Measurements from ENCODE around the gene TAF1D. TPM values are rescaled to one million over a fixed set of nuclear protein-coding genes. Genes with fewer than 3 reads are reported as not detected.

Gene TAF1D
- total RNA-seq, 2 experiments from 2014 or later: 183 to 184 TPM

DNA sequence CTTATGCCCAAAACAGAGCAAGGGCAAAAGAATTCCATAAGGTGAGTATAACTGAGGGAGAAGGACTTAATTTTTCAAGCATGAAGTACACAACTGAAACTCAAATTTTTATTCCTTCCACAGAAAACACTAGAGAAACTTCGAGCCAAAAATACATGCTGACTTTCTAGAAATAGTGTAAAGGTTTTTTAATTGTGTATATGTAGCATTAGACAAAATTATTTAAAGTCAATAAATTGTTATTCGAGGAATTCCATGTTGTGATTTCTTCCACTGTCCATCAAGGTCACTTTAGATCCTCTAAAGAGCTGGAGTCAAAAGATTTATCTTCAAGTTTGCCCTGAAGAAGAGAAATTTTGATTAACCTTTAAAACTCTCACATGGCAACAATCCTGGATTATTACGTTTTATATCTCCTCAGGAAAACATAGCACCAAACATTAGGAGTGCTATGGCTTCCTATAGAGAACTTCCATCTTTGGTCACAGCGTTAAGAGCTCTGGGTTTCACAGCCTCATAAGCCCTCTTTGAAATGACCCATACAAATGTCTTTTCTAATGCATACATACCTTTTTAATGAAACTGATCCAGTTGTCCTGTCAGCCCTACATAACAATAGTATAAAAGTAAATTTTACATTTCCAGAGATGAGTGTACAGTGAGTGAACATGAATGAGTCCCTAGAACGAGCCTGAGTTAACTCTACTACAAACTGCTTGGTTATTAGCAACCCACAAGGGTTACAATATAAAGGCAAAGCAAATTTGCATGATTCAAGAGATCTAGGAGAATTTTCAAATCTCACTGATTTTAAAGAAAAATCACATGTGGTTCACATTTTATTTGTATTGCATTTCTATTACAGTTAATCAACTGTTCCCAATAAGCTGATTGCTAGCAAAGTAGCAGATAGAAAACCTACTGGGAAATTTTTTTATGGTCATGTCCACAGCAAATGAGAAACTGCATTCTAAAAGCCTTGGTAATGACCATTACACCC lies 10.9 kb downstream of the TAF1D start:
- H3K4me1 Mint-ChIP-seq: peaks cover 46% of the 10 kb centered on the region
- no peaks in the 10 kb centered on the region for H3K9me3 Mint-ChIP-seq
- H3K27ac Mint-ChIP-seq: peak overlapping the region; percentile 34
- H3K36me3 Mint-ChIP-seq (ENCODE audit: low read depth): peaks cover 82% of the 10 kb centered on the region
- no peaks in the 10 kb centered on the region for H3K27me3 Mint-ChIP-seq
- no peak overlapping the region for H3K4me3 Mint-ChIP-seq
- DNase-seq: no peak
- CTCF ChIA-PET: no interaction called here
- POLR2A ChIA-PET: interaction anchor here (1.6 to 5.3 kb wide), 2 partner anchors 10 to 54 kb away, joined by 5 to 74 read pairs; partner anchors contain the start of genes C11orf54, MED17 and TAF1D

DNA sequence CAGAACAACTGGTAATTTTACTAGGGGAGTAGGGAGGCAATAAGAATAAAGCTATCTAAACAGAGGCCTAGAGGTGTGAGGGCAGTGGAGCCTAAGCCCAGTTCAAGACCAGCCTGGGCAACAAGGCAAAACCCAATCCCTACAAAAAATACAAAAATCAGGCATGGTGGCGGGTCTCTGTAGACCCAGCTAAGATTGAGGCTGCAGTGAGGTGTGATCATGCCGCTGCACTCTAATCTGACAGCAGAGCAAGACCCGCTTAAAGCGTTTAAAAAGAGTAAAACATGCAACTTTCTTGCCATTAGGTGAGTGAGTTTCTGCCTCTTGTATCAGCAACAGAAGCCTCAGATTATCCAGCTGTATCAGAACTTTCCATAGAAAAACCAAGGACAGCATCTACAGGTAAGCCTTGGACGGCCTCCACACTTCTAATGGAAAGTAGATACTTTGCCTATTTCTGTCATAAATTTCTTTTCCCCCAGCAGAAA lies 12.1 kb downstream of the TAF1D start:
- Mint-ChIP-seq H3K27me3 (no peaks in the 10 kb centered on the region), H3K36me3 (ENCODE audit: low read depth) (peaks cover 75% of the 10 kb centered on the region), H3K4me3 (no peak overlapping the region), H3K4me1 (peaks cover 34% of the 10 kb centered on the region), H3K9me3 (no peaks in the 10 kb centered on the region), H3K27ac (peak overlapping the region; percentile 21)
- no peak for DNase-seq
- ChIA-PET POLR2A (interaction anchor here (1.0 to 5.3 kb wide), 3 partner anchors 11 to 72 kb away, joined by 3 to 74 read pairs (median 5); partner anchors contain the start of genes C11orf54, MED17 and TAF1D), CTCF (no interaction called here)

GRCh38 chr11:93728792-93729128 lies 12.5 kb downstream of the TAF1D start:
- Mint-ChIP-seq H3K27me3 (no peaks in the 10 kb centered on the region), H3K36me3 (ENCODE audit: low read depth) (peaks cover 73% of the 10 kb centered on the region), H3K4me3 (no peak overlapping the region), H3K9me3 (no peaks in the 10 kb centered on the region), H3K27ac (peak overlapping the region; percentile 21), H3K4me1 (peaks cover 30% of the 10 kb centered on the region)
- ChIA-PET POLR2A (interaction anchor here (1.0 to 5.3 kb wide), 3 partner anchors 12 to 72 kb away, joined by 3 to 74 read pairs (median 5); partner anchors contain the start of genes C11orf54, MED17 and TAF1D), CTCF (no interaction called here)
- no peak for DNase-seq

DNA sequence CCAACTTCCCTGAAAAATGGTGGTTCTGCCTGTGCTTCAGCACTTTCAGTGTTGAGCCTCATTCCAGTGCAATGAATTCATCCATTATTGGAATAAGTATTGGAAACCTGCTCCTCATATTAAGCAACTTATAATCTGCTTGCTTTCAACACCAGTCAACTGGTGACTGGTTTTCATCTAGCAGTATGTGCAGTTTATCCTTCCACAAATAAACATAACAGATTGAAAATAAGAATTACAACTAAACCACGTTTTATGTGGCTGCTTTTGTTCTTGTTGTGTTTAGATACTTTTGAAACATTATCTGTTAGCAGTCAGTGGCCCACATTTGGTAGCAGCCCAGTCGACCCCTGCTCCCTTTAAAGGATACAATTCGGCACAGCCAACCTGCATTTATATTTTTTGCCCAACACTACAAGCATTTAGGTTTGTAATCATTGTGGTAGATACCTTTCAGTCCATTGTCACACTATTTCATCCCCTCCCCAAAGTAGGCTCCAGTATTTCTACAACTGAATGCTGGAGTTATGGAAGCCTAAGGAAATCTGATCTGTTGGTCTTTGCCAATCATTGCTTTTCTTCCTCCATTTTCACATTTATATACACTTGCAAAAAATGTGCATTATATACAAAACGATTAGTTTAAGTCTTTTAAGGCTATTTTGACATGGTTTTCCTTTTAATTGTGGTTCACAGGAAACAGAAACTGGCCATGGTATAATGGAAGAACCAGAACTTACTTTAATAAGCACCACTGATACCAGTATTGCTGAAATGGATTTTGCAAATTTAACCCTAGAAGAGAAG lies 13.1 kb downstream of the TAF1D start:
- no peaks in the 10 kb centered on the region for H3K27me3 Mint-ChIP-seq
- H3K36me3 Mint-ChIP-seq (ENCODE audit: low read depth): peaks cover 70% of the 10 kb centered on the region
- no peak for DNase-seq
- H3K27ac Mint-ChIP-seq: no peak overlapping the region
- POLR2A ChIA-PET: interaction anchor here (1.0 to 5.3 kb wide), 6 partner anchors 8 to 73 kb away, joined by 3 to 74 read pairs (median 6); partner anchors contain the start of genes C11orf54, MED17 and TAF1D
- H3K4me1 Mint-ChIP-seq: peaks cover 25% of the 10 kb centered on the region
- CTCF ChIA-PET: interaction anchor here (3.6 kb wide), 1 partner anchor 12 kb away, joined by 13 read pairs; the partner anchor contains the start of genes C11orf54 and TAF1D
- H3K4me3 Mint-ChIP-seq: no peak overlapping the region
- H3K9me3 Mint-ChIP-seq: no peaks in the 10 kb centered on the region

- no peaks in the 10 kb centered on the region for H3K9me3 Mint-ChIP-seq
- peaks cover 67% of the 10 kb centered on the region for H3K36me3 Mint-ChIP-seq (ENCODE audit: low read depth)
- no peak overlapping the region for H3K27ac Mint-ChIP-seq
- no peaks in the 10 kb centered on the region for H3K27me3 Mint-ChIP-seq
- peaks cover 16% of the 10 kb centered on the region for H3K4me1 Mint-ChIP-seq
- ChIA-PET CTCF (interaction anchor here (0.6 to 1.6 kb wide), 2 partner anchors 17 to 32 kb away, joined by 3 to 5 read pairs; partner anchors contain the start of genes C11orf54 and TAF1D), POLR2A (interaction anchor here (0.7 to 1.4 kb wide), 2 partner anchors 16 to 17 kb away, joined by 3 to 5 read pairs; partner anchors contain the start of genes C11orf54 and TAF1D)
- no peak overlapping the region for H3K4me3 Mint-ChIP-seq
- DNase-seq: no peak
Observed at GRCh38 chr11:93724089-93724488, 17.2 kb downstream of the TAF1D start.

DNA sequence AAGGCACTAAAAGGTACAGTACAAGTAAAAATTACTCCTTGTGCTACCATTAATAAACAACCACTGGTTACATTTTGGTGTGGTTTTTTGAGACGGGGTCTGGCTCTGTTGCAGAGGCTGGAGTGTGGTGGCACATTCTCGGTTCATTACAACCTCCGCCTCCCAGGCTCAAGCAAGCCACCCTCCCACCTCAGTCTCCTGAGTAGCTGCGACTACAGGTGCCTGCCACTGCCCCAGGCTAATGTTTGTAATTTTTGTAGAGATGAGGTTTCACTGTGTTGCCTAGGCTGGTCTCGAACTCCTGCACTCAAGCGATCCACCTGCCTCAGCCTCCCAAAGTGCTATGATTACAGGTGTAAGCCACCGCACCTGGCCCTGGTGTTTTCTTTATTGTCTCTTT lies 20.8 kb downstream of the TAF1D start:
- no peaks in the 10 kb centered on the region for H3K27me3 Mint-ChIP-seq
- H3K9me3 Mint-ChIP-seq: no peaks in the 10 kb centered on the region
- no peak overlapping the region for H3K4me3 Mint-ChIP-seq
- ChIA-PET CTCF (no interaction called here), POLR2A (interaction anchor here (2.3 kb wide), 1 partner anchor 20 kb away, joined by 9 read pairs; the partner anchor contains the start of genes C11orf54 and TAF1D)
- H3K36me3 Mint-ChIP-seq (ENCODE audit: low read depth): peaks cover 70% of the 10 kb centered on the region
- no peak for DNase-seq
- H3K27ac Mint-ChIP-seq: no peak overlapping the region
- peaks cover 29% of the 10 kb centered on the region for H3K4me1 Mint-ChIP-seq

GRCh38 chr11:93719310-93719709 lies 22.0 kb downstream of the TAF1D start:
- H3K27me3 Mint-ChIP-seq: no peaks in the 10 kb centered on the region
- no peaks in the 10 kb centered on the region for H3K9me3 Mint-ChIP-seq
- DNase-seq: no peak
- H3K36me3 Mint-ChIP-seq (ENCODE audit: low read depth): peaks cover 77% of the 10 kb centered on the region
- H3K27ac Mint-ChIP-seq: no peak overlapping the region
- ChIA-PET CTCF (interaction anchor here (1.1 kb wide), 1 partner anchor 65 kb away, joined by 3 read pairs; the partner anchor contains the start of gene MED17), POLR2A (interaction anchor here (0.9 to 5.0 kb wide), 3 partner anchors 19 to 65 kb away, joined by 3 to 29 read pairs (median 3); partner anchors contain the start of genes C11orf54, MED17 and TAF1D)
- H3K4me3 Mint-ChIP-seq: no peak overlapping the region
- H3K4me1 Mint-ChIP-seq: peaks cover 31% of the 10 kb centered on the region

GRCh38 chr11:93718057-93718563 lies 23.2 kb downstream of the TAF1D start:
- CTCF ChIA-PET: interaction anchor here (1.1 kb wide), 1 partner anchor 66 kb away, joined by 3 read pairs; the partner anchor contains the start of gene MED17
- Mint-ChIP-seq H3K27me3 (no peaks in the 10 kb centered on the region), H3K27ac (peak overlapping the region; percentile 83), H3K36me3 (ENCODE audit: low read depth) (peaks cover 82% of the 10 kb centered on the region), H3K9me3 (no peaks in the 10 kb centered on the region), H3K4me1 (peaks cover 31% of the 10 kb centered on the region), H3K4me3 (peak overlapping the region; percentile 14)
- DNase-seq: no peak
- POLR2A ChIA-PET: interaction anchor here (0.9 to 5.0 kb wide), 3 partner anchors 13 to 23 kb away, joined by 3 to 29 read pairs (median 4); partner anchors contain the start of genes C11orf54 and TAF1D

DNA sequence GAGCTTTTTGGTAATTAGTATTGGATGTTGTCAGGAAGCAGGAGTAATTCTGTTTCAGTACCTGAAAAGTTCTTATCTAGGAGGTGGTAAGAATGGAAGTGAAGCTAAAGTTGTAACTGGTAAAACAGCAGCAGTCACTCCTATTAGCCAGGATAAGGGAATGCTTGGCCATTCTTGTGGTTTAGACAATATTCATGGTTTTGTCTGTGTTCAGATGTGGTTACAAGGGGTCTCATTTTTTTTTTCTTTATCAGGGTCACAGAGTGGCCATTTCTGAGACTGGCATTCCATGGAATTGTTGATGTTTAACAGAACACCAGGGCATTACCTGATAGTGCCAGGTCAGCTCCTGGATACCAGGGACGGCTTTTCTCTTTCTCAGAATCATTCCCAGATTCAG lies 23.8 kb downstream of the TAF1D start:
- Mint-ChIP-seq H3K9me3 (no peaks in the 10 kb centered on the region), H3K27me3 (no peaks in the 10 kb centered on the region), H3K4me1 (peaks cover 32% of the 10 kb centered on the region), H3K27ac (peak overlapping the region; percentile 83), H3K4me3 (no peak overlapping the region), H3K36me3 (ENCODE audit: low read depth) (peaks cover 83% of the 10 kb centered on the region)
- ChIA-PET POLR2A (interaction anchor here (5.0 kb wide), 1 partner anchor 24 kb away, joined by 29 read pairs; the partner anchor contains the start of genes C11orf54 and TAF1D), CTCF (no interaction called here)
- DNase-seq: no peak

GRCh38 chr11:93715797-93716396 lies 25.4 kb downstream of the TAF1D start:
- CTCF ChIA-PET: no interaction called here
- Mint-ChIP-seq H3K9me3 (peaks cover 7% of the 10 kb centered on the region), H3K4me1 (peaks cover 30% of the 10 kb centered on the region), H3K27ac (no peak overlapping the region), H3K4me3 (no peak overlapping the region), H3K36me3 (ENCODE audit: low read depth) (peaks cover 81% of the 10 kb centered on the region), H3K27me3 (no peaks in the 10 kb centered on the region)
- no peak for DNase-seq
- POLR2A ChIA-PET: interaction anchor here (1.0 to 5.0 kb wide), 2 partner anchors 12 to 25 kb away, joined by 3 to 29 read pairs; partner anchors contain the start of genes C11orf54 and TAF1D

DNA sequence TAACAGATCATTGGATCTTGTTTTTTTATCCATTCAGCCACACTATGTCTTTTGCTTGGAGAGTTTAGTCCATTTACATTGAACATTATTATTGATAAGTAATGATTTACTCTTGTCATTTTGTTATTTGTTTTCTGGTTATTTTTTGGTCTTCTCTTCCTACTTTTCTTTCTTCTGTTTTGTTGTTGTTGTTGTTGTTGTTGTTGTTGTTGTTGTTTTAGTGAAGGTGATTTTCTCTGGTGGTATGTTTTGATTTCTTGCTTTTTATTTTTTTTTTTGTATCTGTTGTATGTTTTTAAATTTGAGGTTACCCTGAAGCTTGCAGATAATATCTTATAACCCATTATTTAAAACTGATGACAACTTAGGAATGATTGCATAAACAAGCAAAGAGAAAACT lies 28.6 kb downstream of the TAF1D start:
- Mint-ChIP-seq H3K27me3 (no peaks in the 10 kb centered on the region), H3K27ac (no peak overlapping the region), H3K36me3 (ENCODE audit: low read depth) (peaks cover 93% of the 10 kb centered on the region), H3K4me1 (peaks cover 15% of the 10 kb centered on the region), H3K4me3 (no peak overlapping the region), H3K9me3 (peaks cover 24% of the 10 kb centered on the region)
- ChIA-PET CTCF (no interaction called here), POLR2A (interaction anchor here (1.6 to 1.7 kb wide), 2 partner anchors 26 to 29 kb away, joined by 4 to 6 read pairs; partner anchors contain the start of genes C11orf54 and TAF1D)
- no peak for DNase-seq
